ENCODE results near the gene N4BP2L2. TPM values are rescaled to one million over a fixed set of nuclear protein-coding genes. Genes with fewer than 3 reads are reported as not detected.
A peak's percentile ranks its signal among the peaks of the same experiment; 100 is the strongest.

N4BP2L2 gene
- total RNA-seq, 1 experiment from 2014 or later: 61.4 TPM

DNA sequence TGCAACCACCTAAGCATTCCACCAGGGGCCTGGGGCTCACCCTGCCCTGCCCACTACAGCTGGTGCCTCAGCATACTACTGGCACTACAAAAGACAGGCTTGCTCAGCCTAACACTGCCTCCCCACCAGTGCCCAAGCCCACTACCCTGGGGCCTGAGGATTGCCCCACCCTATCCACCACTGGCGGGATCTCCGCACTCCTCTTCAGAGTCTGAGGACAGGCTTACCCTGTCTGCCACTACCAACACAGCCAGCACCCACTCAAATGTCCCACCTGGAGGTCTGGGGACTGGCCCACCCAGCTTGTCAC, 83.0 kb downstream of the N4BP2L2 start:
- Histone ChIP-seq H2BK5ac (ENCODE audit: insufficient read length, low read length) (no peak overlapping the region), H3K9ac (ENCODE audit: extremely low read depth, insufficient read length, low read length) (no peak overlapping the region), H2AFZ (ENCODE audit: low read length) (no peak overlapping the region), H2AK5ac (ENCODE audit: insufficient read length, low read length) (no peak overlapping the region), H3K9me3 (ENCODE audit: control insufficient read depth, low read depth, low read length) (no peaks in the 10 kb centered on the region), H3K27ac (ENCODE audit: insufficient read length, low read depth, low read length) (no peak overlapping the region), H3K4ac (ENCODE audit: low read depth, low read length) (no peak overlapping the region), H3K79me2 (ENCODE audit: insufficient read depth, low read length) (no peaks in the 10 kb centered on the region), H2BK20ac (ENCODE audit: low read depth, low read length, poor library complexity, severe bottlenecking) (no peak overlapping the region), H3K23ac (ENCODE audit: insufficient read length, low read depth, low read length) (no peak overlapping the region), H3K4me1 (ENCODE audit: insufficient read depth, low read length) (no peaks in the 10 kb centered on the region), H4K20me1 (ENCODE audit: control insufficient read depth, insufficient read depth, insufficient read length) (no peaks in the 10 kb centered on the region), H2BK12ac (ENCODE audit: insufficient read length, low read depth, low read length) (no peak overlapping the region), H3K4me2 (ENCODE audit: insufficient read depth, insufficient read length, low read length) (no peak overlapping the region), H2BK15ac (ENCODE audit: low read depth, low read length) (no peak overlapping the region), H3K14ac (ENCODE audit: insufficient read depth, low read length) (no peak overlapping the region), H2BK120ac (ENCODE audit: low read depth, low read length, poor library complexity, severe bottlenecking) (no peak overlapping the region), H3K18ac (ENCODE audit: insufficient read length, low read depth, low read length) (no peak overlapping the region), H4K5ac (ENCODE audit: insufficient read length, low read depth, low read length) (no peak overlapping the region), H3K27me3 (ENCODE audit: insufficient read depth, low read length) (no peaks in the 10 kb centered on the region), H3T11ph (ENCODE audit: low read length) (no peak overlapping the region), H3K79me1 (ENCODE audit: insufficient read depth, low read depth, low read length, poor library complexity, severe bottlenecking) (no peaks in the 10 kb centered on the region), H4K8ac (replicated peaks; ENCODE audit: insufficient read length, low read depth, low read length) (no peak overlapping the region), H3K23me2 (ENCODE audit: insufficient read length, low read depth, low read length, poor library complexity, severe bottlenecking) (no peaks in the 10 kb centered on the region), H3K56ac (ENCODE audit: insufficient read length, low read depth, low read length) (no peak overlapping the region), H4K91ac (ENCODE audit: insufficient read length, low read depth, low read length) (no peak overlapping the region)
- WGBS (ENCODE audit: extremely low coverage, insufficient read length, low lambda C conversion rate): no CpG with 5 or more reads among the region's 2 CpGs
- no peak overlapping the region; a peak in 1 of 5 replicates for H3K4me3 Mint-ChIP-seq
- DNase-seq: no peak
- peak overlapping the region in 1 of 3 experiments; percentile 70; a peak in 2 of 7 replicates for H3K27ac Mint-ChIP-seq
- no peaks in the 10 kb centered on the region for H3K4me1 Mint-ChIP-seq
- H3K36me3 Mint-ChIP-seq (ENCODE audit: insufficient read depth in 1 of 3, low read depth in 3 of 3): peaks cover 1 to 15% (median 7%) of the 10 kb centered on the region in 3 experiments; a peak in 4 of 7 replicates
- TF ChIP-seq, protein P1, sequence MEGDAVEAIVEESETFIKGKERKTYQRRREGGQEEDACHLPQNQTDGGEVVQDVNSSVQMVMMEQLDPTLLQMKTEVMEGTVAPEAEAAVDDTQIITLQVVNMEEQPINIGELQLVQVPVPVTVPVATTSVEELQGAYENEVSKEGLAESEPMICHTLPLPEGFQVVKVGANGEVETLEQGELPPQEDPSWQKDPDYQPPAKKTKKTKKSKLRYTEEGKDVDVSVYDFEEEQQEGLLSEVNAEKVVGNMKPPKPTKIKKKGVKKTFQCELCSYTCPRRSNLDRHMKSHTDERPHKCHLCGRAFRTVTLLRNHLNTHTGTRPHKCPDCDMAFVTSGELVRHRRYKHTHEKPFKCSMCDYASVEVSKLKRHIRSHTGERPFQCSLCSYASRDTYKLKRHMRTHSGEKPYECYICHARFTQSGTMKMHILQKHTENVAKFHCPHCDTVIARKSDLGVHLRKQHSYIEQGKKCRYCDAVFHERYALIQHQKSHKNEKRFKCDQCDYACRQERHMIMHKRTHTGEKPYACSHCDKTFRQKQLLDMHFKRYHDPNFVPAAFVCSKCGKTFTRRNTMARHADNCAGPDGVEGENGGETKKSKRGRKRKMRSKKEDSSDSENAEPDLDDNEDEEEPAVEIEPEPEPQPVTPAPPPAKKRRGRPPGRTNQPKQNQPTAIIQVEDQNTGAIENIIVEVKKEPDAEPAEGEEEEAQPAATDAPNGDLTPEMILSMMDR (conservative IDR thresholded peaks at IDR 0.05): no peak
- no peaks in the 10 kb centered on the region for H3K27me3 Mint-ChIP-seq (ENCODE audit: low read depth)
- H3K9me3 Mint-ChIP-seq: peaks cover 10 to 13% of the 10 kb centered on the region in 2 experiments
